Right forelimb (tissue), 1 donor: ENCODE results near the gene PTGS2.
"Not testable (repeated sequence)": the region's sequence is repeated elsewhere in the genome, so short reads cannot be mapped to it uniquely, and the experiment has no call there.

Experiments used
- DNase-seq: peaks from one replicate; pipeline ENCODE4 v3.0.0-alpha.2; 2018

PTGS2 gene

DNA sequence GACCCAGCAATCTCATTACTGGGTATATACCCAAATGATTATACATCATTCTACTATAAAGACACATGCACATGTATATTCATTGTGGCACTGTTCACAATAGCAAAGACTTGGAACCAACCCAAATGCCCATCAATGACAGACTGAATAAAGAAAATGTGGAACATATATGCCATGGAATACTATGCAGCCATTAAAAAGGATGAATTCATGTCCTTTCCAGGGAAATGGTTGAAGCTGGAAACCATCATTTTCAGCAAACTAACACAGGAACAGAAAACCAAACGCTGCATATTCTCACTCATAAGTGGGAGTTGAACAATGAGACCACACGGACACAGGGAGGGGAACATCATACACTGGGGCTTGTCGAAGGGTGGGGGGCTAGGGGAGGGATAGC, 10.4 kb downstream of the PTGS2 start:
- not testable (repeated sequence) for DNase-seq

DNA sequence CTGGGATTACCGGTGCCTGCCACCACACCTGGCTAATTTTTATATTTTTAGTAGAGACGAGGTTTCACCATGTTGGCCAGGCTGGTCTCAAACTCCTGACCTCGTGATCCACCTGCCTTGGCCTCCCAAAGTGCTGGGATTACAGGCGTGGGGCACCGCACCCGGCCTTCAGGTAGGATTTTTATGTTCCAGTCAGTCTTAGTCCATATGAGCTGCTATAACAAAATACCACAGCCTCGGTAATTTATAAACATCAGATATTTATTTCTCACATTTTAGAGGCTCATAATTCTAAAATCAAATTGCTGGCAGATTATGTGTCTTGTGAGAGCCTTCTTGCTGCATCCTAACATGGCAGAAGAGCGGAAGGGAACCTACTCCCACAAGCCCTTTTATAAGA, 16.0 kb downstream of the PTGS2 start:
- DNase-seq: not testable (repeated sequence)

DNA sequence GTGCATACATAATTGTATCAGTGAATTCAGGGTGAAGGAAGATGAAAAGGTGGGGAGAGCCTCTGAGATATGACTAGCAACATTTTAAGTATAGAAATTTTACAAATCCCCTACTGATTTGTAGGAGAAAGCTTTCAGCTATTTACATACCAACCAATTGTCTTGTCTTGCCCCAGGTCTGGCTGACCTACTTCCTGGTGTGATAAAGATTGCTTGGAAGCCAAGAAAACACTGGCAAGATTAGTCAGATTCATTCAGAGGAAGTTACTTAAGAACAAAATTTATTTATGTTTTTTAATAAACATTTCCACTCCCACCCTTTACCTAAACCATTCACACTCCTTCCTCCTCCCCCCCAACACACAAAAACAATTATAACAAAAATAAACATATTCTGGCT, 17.5 kb downstream of the PTGS2 start:
- no peak for DNase-seq

DNA sequence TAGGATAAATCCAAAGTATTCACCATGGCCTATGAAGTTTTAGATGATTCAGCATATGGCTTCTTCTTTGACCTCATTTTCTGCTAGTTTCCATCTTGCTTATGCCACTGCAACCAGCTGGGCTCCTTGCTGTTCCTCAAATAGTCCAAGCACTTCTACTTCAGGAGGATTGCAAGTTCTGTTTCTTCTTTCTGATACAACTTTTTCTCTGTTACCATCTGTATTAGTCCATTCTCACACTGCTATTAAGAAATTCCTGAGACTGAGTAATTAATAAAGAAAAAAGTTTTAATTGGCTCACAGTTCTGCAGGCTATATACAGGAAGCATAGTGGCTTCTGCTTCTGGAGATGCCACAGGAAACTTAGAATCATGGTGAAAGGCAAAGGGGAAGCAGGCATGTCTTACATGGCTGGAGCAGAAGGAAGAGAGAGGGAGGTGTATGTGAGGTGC, 20.3 kb downstream of the PTGS2 start:
- DNase-seq: no peak

DNA sequence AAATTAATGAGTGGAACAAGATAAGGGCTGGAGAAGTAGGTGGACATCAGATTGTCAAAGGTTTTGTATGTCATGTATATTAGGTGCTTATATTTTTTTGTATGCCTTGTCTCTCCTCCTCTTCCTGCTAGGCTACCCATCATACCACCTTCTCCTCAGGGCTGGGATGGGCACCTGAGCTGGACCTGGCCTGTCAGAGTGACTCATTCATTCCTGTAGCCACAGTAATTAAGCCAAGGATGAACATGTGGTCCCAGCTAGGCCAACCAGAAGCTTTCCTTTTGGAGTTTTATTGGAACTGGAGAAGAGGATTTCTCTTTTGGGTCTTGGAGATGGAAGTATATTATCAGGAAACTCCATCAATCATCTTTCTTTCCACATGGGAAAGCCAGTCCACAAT, 21.2 kb downstream of the PTGS2 start:
- DNase-seq: no peak

DNA sequence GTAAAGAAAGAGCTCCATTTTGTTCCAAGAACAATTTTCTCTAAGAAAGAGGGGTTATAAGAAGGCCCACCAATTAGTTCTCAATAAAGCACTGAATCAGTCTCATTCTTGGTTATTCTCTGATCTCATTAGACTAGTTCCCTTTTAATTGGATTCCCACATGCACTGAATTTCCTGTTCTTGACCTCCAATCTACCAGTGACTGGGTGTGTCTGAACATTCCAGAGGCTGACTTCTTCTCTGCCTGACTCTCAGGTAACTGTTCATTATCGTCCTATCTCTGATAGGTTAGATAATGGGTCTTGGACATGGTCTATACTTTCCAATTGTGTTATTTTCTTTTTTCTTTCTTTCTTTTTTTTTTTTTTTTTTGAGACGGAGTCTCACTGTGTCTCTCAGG, 22.7 kb downstream of the PTGS2 start:
- DNase-seq: no peak

DNA sequence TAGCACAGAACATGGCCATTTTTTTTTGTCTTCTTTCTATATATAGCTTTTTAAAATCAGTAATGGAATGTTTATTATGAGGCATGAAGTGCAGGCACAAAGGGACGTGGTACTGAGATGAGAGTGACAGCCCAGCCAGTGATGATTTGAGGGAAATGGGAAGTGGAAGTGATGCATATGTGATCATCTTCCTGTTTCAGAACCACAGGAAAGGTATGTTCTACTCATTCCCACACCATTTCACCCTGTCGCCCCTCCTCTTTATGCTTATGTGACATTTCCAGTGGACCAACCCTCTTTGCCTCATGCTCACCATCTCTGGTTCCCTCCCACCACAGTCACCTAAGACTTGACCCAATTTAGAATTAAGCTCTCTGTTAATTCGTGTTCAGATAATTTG, 24.3 kb downstream of the PTGS2 start:
- DNase-seq: no peak

DNA sequence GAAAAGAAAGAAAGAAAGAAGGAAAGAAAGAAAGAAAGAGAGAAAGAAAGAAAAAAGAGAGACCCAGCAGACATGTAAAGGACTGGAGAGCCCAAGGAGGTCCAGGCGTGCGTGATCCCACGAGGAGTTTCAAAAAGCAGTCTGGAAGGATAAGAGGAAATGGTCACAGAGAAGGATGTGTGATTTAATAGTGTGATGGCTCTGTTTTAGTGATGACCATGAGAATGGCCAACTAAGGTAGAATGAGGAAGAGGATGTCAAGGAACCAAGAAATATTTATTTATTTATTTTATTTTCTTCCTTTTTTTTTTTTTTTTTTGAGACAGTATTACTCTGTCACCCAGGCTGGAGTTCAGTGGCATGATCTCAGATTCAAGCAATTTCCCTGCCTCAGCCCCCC, 25.5 kb downstream of the PTGS2 start:
- no peak for DNase-seq

DNA sequence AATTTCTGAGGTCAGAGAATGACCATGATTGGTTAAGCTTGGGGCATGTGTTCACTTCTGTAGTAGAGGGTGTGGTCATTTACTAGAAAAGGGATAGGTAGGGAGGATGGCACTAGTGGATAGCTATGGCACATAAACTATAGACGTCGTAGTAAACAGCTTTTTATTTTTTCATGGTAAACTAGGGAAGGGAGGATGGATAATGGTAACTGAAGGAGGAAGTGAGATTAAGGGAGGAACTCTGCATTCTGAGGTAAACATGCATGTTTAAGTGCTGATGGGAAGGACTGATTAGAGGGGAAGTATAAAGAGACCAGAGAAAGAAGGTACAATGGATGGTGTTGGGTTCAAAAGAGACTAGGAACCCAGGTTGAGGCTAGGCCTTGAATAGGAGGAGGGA, 26.9 kb downstream of the PTGS2 start:
- DNase-seq: no peak

DNA sequence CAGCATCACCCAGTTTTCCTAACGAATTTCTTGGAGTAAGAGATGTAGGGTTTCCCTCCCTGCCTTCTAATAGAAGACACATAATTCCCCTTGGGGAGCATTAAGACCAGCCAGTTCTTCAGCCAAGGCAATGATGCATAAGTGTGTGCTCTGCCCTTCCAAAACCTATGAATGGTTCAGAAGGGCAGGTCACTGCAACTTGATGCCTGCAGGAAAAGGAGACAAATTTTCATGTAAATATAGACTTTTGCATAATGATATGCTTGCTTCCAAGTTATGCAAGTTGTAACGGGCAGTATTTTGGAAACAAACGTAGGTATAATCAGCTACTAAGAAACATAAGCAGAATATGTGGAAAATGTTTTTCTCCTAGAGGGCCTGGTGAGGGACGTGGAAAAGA, 31.6 kb downstream of the PTGS2 start:
- no peak for DNase-seq

DNA sequence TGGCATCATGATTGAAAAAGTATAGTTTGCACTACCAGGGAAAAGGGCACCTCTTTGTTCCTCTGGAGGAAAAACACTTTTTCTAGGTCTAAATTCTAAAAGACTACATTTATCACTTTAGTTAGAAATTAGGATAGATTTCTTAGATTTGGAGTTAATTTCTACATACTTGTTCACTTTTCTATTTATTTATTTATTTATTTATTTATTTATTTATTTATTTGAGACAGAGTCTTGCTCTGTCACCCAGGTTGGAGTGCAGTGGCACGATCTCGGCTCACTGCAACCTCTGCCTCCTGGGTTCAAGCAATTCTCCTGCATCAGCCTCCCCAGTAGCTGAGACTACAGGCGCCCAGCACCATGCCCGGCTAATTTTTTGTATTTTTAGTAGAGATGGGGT, 32.2 kb downstream of the PTGS2 start:
- not testable (repeated sequence) for DNase-seq

DNA sequence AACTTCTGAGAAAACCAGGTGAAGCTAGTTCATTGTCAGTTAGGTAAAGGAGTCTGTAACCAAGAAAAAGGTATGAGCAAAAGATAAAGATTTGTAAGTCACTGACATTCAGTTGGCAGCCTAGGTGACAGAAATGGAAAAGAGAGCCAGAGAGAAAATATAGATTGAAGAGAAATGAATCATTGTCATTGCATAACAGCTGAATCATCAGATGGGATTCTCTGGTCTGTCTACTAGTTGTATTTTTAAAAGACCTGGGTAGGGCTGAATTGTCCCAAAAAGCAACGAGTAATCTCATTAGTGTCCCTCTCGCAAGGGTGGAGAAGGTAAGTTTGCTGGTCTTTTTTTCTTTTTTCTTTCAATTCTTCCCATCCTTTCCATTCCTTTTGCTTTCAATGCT, 36.6 kb downstream of the PTGS2 start:
- DNase-seq: no peak

DNA sequence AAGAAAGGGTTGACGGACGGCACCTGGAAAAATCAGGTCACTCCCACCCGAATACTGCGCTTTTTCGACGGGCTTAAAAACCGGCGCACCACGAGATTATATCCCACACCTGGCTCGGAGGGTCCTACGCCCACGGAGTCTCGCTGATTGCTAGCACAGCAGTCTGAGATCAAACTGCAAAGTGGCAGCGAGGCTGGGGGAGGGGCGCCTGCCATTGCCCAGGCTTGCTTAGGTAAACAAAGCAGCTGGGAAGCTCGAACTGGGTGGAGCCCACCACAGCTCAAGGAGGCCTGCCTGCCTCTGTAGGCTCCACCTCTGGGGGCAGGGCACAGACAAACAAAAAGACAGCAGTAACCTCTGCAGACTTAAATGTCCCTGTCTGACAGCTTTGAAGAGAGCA, 42.7 kb downstream of the PTGS2 start:
- DNase-seq: not testable (repeated sequence)

DNA sequence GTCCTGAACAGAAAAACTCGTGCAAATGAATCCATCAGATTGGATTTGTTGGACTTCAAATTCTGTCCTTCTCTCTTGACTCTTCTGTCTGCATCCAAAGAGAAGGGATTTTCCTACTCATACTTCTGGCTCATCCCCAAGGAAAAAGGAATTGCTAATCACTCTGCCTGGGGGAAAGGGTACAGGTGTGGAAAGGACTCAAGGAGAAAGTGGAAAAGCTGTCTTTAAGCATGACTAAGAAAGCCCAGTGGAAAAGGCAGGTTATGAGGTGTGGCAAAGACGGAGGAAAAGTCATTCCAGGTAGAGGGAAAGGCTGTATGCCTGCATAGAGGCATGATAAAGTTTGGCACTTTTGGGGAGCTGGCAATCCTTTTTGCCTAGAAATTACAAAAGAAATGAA, 43.4 kb downstream of the PTGS2 start:
- DNase-seq: no peak

DNA sequence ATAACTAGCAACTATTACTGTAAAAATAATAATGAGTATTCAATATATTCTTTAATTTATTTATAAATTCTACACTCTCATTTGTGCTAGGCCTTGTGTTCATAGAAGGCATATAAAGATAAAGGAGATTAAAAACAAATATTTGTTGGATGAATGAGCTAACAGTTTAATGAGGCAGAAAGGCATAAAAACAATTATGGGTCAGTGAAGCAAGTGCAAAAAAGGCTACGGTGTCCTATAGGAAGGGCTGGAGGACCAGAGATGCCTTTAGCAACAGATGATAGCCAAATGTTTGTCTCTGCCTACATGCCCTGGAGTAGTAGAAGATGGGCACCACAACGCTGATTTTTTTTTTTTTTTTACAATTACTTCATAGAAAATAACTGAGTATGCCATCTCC, 45.7 kb downstream of the PTGS2 start:
- DNase-seq: no peak

DNA sequence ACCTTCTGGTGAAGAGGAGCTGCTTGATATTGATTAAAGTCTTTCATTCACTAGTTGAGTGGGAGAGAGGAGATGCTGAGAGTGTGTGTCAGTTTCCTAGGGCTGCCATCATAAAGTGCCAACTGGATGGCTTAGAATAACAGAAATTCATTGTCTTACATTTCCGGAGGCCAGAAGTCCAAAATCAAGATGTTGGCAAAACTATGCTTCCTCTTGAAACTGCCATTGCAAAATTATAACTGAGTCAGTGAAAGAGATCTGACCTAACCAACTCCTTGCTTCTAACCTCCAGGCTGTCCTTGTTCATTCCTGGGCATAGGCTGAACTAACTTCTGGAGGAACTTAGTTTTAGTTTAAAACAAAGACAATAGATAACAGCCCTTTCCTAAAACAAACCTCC, 47.1 kb downstream of the PTGS2 start:
- DNase-seq: no peak

DNA sequence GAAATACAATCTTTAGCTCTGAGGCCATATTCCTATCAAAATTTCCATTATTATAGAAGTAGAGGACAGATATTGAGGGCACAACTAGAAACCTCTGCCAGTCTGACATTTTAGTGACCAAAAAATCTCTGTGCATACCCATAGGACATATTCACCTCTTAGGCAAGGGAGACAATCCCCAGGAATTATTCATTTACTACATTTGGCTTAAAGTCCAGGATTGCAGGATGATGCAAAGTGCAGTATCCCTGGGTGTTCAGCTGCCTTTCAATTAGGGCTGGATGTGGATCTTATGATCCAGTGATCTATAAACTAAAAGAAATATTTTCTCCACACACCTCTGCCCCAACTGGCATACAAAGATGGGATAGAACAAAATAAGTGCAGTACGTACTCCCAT, 50.9 kb downstream of the PTGS2 start:
- DNase-seq: no peak

DNA sequence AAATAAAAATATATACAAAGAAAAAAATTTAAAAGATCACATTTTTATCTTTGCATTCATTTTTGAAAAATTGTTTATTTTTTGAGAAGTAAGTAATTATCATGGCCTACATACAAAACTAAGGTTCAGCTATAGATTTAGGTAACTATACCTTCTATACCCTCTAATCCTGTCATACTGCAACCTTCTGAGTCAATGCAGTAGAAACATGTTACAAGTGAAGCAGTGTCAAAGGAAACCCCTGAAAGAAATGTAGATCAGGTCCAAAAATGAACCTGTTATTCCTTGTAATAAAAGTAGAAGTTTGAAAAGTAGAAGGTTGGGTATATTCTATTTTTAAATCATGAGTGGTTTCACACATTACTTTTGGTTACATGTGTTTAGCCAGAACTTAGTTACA, 51.3 kb downstream of the PTGS2 start:
- DNase-seq: no peak

DNA sequence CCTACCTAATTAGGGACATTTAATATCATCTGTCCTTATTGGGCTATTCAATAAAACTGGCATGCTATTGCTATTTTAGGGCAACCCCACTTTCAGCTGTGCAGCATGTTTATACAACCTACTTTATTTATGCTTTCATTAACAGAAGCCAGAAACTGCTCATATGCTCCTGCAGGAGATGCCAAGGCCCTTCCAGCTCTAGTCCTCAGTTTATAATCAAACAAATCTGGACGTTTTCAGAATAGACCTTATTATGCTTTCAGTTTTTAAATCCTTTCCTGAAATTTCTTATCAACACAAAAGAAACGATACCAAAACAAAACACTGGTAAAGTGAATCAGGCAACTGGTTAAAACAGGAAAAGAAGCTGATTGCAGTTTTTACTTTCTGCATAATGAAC, 53.2 kb downstream of the PTGS2 start:
- no peak for DNase-seq

DNA sequence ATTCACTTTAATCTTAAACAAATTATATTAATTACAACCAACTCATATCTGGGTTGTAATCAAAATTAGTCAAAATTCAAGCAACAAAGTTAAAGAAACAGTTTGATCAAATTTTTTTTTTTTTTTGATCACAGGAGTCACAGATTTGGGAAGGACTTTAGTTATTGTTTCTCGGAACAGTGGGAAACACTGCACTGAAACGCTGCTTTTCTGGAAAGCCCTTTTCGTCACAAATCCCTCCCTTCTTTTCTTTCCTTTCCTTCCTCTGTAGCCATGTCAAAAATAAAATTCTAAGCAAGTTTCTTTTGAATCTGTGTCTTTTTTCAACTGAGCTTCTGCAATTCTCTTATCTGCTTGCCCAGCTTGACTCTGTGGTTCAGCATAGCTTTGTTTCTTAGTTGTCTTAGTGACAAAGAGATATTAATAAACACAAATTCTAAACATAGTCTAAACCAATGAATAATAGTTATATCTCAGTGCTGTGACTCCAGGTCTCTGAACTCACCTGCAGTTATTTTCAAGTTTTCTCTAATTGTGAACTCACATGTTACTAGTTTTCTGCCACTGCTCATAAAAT, 53.8 kb downstream of the PTGS2 start:
- DNase-seq: no peak

DNA sequence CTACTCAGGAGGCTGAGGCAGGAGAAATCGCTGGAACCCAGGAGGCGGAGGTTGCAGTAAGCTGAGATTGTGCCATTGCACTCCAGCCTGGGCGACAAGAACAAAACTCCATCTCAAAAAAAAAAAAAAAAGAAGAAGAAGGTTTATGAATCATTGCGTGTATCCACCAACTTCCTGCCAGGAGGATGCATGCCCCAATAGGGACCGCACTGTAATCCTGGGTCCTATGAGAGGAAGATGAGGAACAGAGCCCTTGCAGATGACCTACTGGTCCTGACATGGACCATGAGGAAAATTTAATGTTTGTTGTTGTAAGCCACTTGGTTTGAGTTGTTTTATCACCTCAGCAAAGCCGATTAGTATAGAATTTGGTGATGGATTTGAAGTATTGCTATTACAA, 56.7 kb downstream of the PTGS2 start:
- no peak for DNase-seq
